HG03060 (cell line): ENCODE results near the gene SLC34A1.
"Not testable (repeated sequence)": the region's sequence is repeated elsewhere in the genome, so short reads cannot be mapped to it uniquely, and the experiment has no call there.

Experiments used
- ATAC-seq: cut with Tn5 transposase; IDR thresholded peaks from one replicate; pipeline ENCODE4 v1.9.1; 2021; ENCODE audit warnings: low read depth, moderate number of reproducible peaks; ENCODE audit not compliant: unreplicated experiment

The SLC34A1 gene

DNA sequence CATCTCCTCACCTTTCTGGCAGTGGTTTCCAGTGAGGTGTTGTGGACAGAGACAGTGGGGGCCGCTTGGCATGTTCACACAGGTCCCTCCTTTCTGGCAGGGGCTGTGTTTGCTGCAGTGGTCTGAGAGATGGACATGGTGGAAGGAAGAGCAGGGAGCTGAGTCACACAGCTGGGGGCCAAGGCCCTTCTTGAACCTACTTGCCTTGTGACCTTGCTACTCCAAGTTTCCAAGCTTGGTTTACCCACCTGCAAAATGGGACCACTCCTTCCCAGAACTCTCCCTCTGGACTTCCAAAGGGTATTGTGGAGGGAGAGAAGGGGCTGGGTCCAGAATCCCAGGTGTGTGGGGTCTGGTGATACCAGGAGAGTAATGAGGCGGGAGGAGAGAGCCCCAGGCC is 21.1 kb downstream of the SLC34A1 start:
- no peak for ATAC-seq

DNA sequence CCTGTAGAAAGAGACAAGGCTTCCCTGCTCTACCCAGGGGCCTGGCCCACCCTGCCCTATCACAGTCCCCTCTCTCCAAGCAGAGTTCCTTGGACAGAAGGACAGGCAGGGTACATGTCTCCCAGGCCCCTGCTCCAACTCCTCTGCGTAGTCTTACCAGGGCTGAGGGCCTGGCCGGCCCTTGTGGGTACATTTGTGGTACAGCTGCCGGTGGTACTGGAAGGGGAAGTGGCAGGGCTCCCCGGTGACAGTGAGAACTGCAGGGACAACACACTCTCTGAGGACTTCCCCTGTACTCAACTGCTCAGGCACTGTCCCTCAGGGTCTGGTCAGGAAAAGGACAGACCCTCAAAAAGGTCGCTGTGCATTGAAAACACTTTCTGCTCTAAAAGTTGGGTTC is 21.6 kb downstream of the SLC34A1 start:
- ATAC-seq, result no peak

DNA sequence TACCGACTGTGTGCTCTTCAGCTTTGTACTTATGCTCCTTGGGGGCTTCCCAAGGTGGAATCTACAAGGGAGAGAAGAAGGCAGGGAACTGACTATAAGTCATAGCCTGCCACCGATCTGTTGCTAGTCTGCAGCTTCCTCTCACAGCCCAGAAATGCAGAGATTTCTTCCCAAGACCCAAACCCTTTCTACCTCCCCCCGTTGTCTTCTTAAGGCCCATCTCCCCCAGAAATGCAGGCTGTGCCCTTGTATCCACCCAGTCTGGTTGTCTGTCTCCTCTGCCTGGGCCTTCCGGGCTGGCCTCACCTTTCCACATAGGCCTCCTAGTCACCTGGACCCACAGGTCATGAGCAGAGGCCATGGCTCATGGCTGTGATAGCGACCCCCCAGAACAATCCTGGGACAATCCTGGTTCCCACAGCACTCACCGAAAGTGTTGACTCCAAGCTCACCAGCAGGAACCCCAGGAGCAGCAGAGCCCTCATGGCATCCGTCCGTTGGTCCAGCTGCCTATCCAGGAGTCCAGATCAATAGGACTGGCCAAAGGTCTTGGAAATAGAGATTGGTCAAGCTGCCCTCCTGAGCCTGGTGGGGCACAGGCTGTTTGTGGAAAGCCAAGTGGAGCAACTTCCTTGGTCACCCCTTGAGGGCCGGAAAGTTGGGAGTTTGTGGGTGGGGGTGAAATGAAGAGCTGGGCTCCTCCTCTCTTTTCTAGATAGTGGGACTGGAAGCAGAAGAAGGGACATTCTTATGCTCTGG is 25.0 kb downstream of the SLC34A1 start, which contains the start of gene F12:
TSS of gene F12 (minus strand) at position 522 of the 759 bp plus-strand sequence. CDS start at position 485, 37 bp downstream.
- ATAC-seq, result no peak

DNA sequence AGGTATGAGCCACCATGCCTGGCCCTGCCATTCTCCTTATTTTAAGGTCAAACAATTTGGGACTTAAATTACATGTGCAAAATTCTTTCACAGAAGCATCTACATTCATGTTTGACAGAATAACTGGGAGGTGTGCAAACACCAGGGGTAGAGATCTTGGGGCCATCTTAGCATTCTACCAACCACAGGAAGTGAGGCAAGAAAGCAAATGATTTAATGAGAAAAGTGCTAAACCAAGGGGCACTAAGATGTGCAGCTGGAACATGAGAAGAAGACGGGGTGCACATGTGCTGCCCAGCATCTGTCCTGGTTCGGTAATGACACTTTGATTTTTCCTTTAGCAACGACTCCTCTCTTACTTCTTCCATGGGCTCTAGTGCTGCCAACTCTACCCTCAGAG is 26.3 kb downstream of the SLC34A1 start:
- no peak for ATAC-seq

DNA sequence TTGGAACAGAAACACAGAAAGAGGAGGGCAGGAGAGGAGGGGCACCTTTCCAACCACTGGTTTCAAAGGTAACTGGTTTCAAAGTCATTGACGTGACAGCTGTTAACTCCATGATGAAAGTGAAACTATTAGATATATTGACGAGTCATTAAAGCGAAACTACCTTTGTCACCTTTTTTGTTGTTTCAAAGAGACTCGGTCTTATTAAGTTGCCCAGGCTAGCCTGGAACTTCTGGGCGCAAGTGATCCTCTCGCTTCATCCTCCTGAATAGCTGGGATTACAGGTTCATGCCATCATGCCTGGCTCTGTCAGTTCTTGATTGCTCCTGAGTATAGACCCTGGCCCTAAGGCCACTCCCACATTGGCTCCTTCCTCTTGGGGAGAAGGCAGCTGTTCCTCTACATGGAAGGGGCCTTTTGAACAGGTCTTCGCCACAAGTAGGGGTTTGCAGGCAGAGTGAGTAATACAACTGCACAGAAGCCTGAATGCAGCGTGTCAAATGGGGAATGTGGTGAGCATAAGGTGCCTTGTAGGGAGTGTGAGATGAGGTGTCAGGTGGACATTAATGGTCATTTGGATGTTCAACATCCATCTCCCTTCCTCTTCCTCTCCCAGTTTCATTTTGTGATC is 28.5 kb downstream of the SLC34A1 start:
- peak; percentile 65 for ATAC-seq

DNA sequence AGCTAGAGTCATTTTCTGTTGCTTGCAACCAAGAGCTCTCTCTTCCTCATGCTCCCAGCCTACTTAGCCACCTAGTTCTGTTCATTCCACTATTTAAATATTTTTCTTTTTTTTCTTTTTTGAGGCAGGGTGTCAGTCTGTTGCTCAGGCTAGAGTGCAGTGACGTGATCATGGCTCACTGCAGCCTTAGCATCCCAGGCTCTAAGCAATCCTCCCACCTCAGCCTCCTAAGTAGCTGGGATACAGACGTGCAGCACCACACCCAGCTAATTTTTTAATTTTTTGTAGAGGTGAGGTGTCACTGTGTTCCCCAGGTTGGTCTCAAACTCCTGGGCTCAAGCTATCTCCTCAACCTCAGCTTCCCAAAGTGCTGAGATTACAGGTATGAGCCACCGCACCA is 30.2 kb downstream of the SLC34A1 start:
- ATAC-seq, result no peak

DNA sequence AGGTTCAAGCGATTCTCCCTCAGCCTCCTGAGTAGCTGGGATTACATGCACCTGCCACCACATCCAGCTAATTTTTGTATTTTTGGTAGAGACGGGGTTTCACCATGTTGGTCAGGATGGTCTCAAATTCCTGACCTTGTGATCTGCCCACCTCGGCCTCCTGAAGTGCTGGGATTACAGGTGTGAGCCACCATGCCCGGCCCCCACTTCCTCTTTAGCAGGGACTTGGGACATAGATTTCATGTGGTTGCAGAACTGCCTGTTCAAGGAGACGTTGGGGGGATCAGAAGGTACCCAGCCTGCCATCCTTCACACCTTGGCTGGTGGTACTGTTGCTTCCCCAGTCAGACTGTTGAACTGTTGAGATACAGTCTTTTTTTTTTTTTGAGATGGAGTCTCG is 32.8 kb downstream of the SLC34A1 start:
- ATAC-seq, result not testable (repeated sequence)

DNA sequence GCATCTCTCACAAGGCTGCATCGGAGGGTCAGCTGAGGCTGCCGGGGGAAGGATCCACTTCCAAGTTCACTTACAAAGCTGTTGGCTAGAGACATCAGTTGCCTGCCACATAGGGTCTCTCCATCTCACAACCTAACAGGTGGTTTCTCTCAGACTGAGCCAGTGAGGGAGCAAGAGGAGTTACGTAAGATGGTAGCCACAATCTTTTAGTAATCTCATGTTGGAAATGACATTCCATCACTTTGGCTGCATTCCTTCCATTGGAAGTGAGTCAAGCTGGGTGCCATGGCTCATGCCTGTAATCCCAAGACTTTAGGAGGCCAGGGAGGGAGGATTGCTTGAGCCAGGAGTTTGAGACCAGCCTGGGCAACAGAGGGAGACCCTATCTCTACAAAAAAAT is 34.8 kb downstream of the SLC34A1 start:
- ATAC-seq, result no peak

DNA sequence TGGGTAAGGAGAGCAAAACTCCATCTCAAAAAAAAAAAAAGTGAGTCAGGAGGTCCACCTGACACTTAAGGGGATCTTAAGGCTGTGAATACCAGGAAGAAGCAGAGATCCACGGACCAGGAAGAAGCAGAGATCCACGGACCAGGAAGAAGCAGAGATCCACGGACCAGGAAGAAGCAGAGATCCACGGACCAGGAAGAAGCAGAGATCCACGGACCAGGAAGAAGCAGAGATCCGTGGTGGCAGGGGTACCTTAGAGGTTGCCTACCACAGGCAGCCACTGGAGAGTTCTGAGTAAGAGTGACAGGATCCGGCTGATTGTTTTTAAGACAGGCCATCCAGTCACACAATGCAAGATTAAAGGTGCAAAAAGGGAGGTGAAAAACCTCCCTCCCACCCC is 36.2 kb downstream of the SLC34A1 start:
- not testable (repeated sequence) for ATAC-seq

DNA sequence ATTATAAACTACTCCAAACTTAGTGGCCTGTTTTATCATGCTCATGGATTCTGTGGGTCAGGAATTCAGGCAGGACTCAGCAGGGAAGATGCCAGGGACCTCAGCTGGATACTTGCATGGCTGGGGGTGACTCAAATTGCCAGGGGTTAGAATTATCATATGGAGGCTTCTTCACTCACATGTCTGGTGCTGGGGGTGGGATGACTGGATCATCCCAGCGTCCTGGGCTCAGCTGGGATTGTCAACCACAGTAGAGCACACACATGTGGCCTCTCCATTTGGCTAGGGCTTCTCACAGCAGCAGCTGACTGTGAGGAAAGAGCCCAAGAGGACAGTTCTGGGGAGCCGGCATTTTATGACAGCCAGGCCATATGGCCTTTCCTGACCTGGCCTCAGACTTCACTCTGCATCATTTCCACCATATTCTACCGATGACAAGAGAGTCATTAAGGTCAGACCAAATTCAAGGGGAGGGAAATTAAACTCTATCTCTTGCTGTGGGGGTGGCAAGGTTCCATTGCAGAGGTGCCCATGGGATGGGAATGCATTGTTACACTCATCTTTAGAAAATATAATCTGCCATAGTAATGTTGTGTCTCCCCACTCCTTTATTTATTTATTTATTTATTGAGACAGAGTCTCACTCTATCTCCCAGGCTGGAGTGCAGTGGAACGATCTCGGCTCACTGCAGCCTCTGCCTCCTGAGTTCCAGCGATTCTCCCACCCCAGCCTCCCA is 37.0 kb downstream of the SLC34A1 start:
- ATAC-seq, result no peak

DNA sequence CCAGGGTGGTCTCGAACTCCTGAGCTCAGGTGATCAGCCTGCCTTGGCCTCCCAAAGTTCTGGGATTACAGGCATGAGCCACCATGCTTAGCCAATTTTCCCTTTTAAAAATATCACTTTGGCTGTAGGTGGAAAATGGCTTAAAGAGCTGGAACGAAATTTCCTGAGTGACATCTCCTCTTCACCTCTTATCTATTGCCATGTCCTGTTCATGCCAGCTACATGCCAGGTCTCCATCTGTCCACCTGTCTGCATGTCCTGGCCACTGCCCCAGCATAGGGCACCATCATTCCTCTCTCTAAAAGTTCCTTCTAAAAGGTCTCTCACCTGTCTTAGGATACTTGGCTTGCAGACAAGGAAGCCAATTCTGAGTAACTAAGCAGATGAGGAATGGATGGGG is 39.4 kb downstream of the SLC34A1 start:
- ATAC-seq, result no peak

DNA sequence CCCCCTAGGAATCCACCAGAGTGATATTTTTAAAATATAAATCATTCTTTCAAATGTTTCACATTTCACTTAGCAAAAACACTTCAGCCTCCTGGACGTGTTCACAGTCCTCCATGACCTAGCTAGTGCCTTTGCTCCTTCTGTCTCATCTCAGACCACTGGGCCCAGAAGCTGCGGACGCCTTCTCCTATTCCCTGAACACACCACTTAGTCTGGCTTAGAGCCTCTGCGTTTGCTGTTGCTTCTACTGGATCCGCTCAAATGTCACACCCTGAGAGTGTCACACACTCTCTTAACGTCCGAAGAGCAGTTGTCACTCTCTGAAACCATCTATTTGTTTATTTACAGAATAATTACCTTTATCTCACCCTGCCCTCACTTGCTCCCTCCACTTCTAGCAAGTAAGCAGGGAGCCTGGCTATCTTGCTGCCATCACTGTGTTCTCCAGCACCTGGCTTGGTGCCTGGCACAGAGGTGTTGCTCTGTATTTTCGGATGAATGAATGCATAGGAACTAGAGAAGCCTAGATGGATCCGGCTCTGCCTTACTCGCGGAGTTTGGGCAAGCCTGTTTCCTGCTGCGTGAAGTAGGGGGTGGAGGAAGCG is 41.1 kb downstream of the SLC34A1 start:
- no peak for ATAC-seq

DNA sequence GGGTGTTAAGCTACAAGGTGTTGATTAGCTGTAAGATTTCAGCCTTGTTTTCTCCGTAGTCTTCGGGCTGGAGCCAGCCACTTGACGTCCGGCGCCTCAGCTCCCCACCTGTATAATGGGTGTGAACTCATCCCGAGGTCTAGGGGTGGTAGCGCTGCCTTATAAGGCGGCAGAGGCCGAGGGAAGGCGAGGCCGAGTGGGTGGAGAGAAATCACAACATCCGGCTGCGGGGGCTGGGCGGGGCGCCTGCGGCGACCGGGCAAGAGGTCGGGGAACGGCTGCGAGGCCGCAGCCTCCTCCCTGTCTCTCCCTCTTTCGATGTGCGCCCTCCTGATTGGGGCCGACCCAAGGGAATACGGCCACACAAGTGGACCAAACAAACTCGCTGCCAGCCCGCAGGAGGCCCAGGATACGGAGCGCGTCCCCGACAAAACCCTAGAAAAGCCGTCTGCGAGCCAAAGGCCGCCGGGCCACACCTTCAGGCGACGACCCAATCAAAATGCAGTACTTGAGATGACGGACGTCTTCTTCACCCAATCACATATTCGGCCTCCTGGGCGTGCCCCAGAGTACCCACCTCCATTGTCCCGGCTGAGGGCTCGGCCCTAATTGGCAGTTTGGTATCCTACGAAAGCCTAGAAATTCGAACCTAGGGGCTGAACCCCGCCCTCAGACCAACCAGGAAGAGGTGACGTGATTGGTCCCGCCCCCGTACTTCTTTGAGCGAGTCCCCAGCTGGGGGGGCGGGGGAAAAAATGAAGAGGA is 41.7 kb downstream of the SLC34A1 start:
- peak; percentile 75 for ATAC-seq

DNA sequence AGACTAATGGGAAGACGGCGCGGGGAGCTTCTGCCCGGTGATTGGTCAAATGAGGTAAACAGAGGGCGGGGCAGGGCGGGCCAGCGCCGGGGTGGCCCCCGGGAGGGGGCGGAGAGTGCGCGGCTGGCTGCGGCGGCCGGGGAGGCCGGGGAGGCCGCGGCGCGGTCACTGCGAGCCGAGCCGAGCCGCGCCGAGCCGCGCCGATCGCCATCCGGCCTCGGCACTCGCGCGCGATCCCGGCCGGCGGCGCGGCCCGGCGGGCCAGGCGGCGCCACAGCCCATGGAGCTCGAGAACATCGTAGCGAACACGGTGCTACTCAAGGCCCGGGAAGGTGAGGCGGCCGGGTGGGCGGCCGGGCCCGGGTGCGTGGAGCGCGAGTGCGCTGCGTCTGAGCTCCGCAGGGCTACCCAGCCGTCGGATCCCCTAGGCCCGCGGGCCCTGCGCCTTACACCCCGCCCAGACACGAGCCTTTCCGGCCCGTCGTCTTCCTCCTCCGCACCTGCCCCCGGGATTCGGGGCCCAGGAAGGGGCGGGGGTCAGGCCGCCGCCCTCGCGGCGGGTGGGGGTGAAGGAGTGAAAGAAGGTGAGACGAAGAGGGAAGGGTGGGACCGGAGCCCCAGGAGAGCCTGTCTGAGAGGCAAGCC is 42.5 kb downstream of the SLC34A1 start, which contains the start of gene GRK6:
TSS of gene GRK6 (plus strand) at position 111 of the 645 bp plus-strand sequence. CDS start at position 281, 170 bp downstream.
- ATAC-seq, result no peak

DNA sequence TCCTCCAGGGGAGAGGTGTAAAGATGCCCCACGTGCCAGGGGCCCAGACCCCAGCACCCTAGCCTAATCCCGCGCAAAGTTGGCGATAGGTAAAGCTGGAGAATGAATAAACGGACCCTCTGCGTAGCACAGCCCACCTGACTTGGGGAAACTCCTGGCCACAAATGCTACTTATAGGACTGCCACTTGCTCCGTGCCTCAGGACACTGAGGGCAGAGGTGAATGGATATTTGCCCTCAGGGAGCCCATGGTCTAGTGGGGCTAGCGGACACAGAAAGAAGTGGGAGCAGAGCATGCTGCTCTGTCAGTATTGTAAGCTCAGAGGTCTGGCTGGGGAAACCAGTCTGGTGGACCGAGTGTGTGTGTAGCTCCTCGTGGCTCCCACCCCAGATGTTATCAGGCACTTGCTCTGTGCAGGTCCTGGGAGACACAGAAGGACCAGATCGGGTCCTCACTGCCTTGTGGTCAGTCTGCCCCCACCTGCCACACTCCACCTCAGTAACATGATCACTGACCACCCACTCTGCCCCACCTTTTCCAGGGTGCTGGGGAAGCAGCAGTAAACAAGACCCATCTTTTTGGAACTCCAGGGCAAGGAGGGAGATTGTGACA is 43.1 kb downstream of the SLC34A1 start:
- no peak for ATAC-seq

DNA sequence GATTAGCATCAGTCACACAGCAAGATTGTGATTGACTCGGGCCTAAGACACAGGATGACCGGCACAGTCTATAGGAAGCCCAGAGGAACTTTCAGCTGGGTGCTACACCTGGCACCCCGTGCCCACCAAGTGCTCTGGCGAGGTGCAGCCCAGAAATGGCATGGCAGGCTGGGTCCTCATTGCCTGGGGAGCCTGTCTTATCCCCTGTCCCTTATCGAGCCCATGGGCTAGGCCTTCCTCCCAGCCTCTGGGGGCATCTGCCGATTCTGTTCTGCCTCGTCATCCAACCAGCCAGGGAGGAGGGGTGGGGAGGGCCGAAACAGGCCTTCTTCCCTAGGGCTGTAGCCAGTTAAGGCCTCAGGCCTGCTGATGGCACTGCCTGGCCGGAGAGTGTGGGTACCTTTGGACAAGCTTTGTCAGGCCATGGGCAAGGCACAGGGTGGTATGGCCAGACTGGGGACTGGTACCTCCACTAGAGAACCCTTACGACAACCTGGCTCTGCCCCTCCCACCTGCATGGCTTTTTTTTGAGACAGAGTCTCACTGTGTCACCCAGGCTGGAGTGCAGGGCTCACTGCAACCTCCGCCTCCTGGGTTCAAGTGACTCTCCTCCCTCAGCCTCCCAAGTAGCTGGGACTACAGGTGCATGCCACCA is 43.8 kb downstream of the SLC34A1 start:
- ATAC-seq, result no peak

DNA sequence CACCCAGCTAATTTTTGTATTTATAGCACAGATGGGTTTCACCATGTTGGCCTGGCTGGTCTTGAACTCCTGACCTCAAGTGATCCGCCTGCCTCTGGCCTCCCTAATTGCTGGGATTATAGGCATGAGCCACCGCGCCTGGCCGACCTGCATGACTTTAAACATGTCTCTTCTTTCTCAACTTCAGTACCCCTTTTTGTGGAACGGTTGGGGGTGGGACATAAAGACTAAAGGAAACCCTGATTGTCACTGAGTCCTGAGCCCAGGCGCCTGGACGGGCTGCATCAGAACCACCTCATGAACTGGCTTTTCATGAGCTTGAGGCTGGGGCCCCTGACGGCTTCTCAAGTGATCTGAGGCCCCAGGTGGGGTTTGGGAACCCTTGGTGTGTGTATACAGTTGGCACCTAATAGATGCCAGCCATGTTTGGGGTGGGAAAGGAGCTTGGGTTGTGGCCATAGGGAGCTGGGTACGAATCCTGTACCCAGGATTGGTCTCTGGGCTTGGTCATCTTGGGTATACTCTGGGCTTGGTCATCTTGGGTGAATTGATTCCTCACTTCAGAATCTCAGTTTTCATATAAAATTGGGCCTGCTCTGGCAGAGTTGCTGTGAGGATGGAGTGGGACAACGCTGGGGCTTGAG is 44.5 kb downstream of the SLC34A1 start:
- ATAC-seq, result no peak
